HG02884 (cell line): ENCODE results near the gene BMP2.

Source experiments
- ATAC-seq: cut with Tn5 transposase; IDR thresholded peaks from one replicate; pipeline ENCODE4 v1.9.1; 2021; ENCODE audit warnings: mild to moderate bottlenecking, moderate library complexity; ENCODE audit not compliant: unreplicated experiment

The BMP2 gene

GRCh38 chr20:6767536-6768227 is at the start of gene BMP2:
Gene BMP2 (plus strand): TSS chr20:6767686. CDS start chr20:6770127, 2,441 bp downstream.
- ATAC-seq: peak; percentile 41

- no peak for ATAC-seq
These were observed 48.7 kb upstream of the BMP2 start for GRCh38 chr20:6718662-6719368.

- no peak for ATAC-seq
These were observed 48.1 kb upstream of the BMP2 start for GRCh38 chr20:6719369-6719721.

GRCh38 chr20:6726761-6727160 is 40.7 kb upstream of the BMP2 start:
- ATAC-seq: no peak

- no peak for ATAC-seq
These were observed 36.7 kb upstream of the BMP2 start for GRCh38 chr20:6730672-6731328.

- ATAC-seq: no peak
These were observed 35.5 kb upstream of the BMP2 start for GRCh38 chr20:6732001-6732447.

GRCh38 chr20:6732851-6733250 is 34.6 kb upstream of the BMP2 start:
- ATAC-seq: no peak

GRCh38 chr20:6733965-6734364 is 33.5 kb upstream of the BMP2 start:
- no peak for ATAC-seq

- ATAC-seq: no peak
These were observed 31.3 kb upstream of the BMP2 start for GRCh38 chr20:6735942-6736845.

- no peak for ATAC-seq
These were observed 28.1 kb upstream of the BMP2 start for GRCh38 chr20:6739406-6739805.

- no peak for ATAC-seq
These were observed 27.4 kb upstream of the BMP2 start for GRCh38 chr20:6740096-6740495.

- no peak for ATAC-seq
These were observed 23.3 kb upstream of the BMP2 start for GRCh38 chr20:6744180-6744579.

- ATAC-seq: no peak
These were observed 22.7 kb upstream of the BMP2 start for GRCh38 chr20:6744805-6745204.

- ATAC-seq: no peak
These were observed 20.4 kb upstream of the BMP2 start for GRCh38 chr20:6746901-6747609.

- ATAC-seq: no peak
These were observed 17.0 kb upstream of the BMP2 start for GRCh38 chr20:6750438-6750837.

GRCh38 chr20:6756693-6757595 is 10.5 kb upstream of the BMP2 start:
- no peak for ATAC-seq

- no peak for ATAC-seq
These were observed 2.9 kb upstream of the BMP2 start for GRCh38 chr20:6764619-6765018.

- ATAC-seq: no peak
These were observed 1.9 kb upstream of the BMP2 start for GRCh38 chr20:6765469-6766058.

- no peak for ATAC-seq
These were observed 1.1 kb upstream of the BMP2 start for GRCh38 chr20:6766433-6766832.
